Measurements from ENCODE around the gene FBXW8. TPM values are rescaled to one million over a fixed set of nuclear protein-coding genes. Genes with fewer than 3 reads are reported as not detected.
"Not testable (repeated sequence)": the region's sequence is repeated elsewhere in the genome, so short reads cannot be mapped to it uniquely, and the experiment has no call there.

The FBXW8 gene
- total RNA-seq, 2 experiments from 2014 or later, result 12.0 to 14.1 TPM

- ATAC-seq (ENCODE audit: low read depth), result no peak
- H3K36me3 Mint-ChIP-seq, result peaks cover 14% of the 10 kb centered on the region
- H3K27me3 Mint-ChIP-seq, result no peaks in the 10 kb centered on the region
- no peaks in the 10 kb centered on the region for H3K9me3 Mint-ChIP-seq
- DNase-seq, result no peak
- peaks cover 4% of the 10 kb centered on the region for H3K4me1 Mint-ChIP-seq
- no peak overlapping the region for H3K4me3 Mint-ChIP-seq
- peak overlapping the region; percentile 77 for H3K27ac Mint-ChIP-seq
- POLR2A ChIA-PET, result no interaction called here
These were observed 143.5 kb downstream of the FBXW8 start for GRCh38 chr12:117054279-117054678.

- H3K27me3 Mint-ChIP-seq; POLR2A ChIA-PET; ATAC-seq (ENCODE audit: low read depth); H3K4me3 Mint-ChIP-seq; H3K9me3 Mint-ChIP-seq; DNase-seq; H3K27ac Mint-ChIP-seq: not testable (repeated sequence)
- peaks cover 23% of the 10 kb centered on the region for H3K4me1 Mint-ChIP-seq
- H3K36me3 Mint-ChIP-seq, result peaks cover 26% of the 10 kb centered on the region
These were observed 146.9 kb downstream of the FBXW8 start for GRCh38 chr12:117057626-117058025.

GRCh38 chr12:117058442-117059072 is 147.8 kb downstream of the FBXW8 start:
- no peak overlapping the region for H3K4me3 Mint-ChIP-seq
- H3K9me3 Mint-ChIP-seq, result no peaks in the 10 kb centered on the region
- ATAC-seq (ENCODE audit: low read depth), result no peak
- H3K4me1 Mint-ChIP-seq, result peaks cover 32% of the 10 kb centered on the region
- H3K36me3 Mint-ChIP-seq, result peaks cover 25% of the 10 kb centered on the region
- no peak for DNase-seq
- H3K27me3 Mint-ChIP-seq, result no peaks in the 10 kb centered on the region
- POLR2A ChIA-PET, result no interaction called here
- peak overlapping the region; percentile 2 for H3K27ac Mint-ChIP-seq

- Mint-ChIP-seq H3K36me3 (peaks cover 24% of the 10 kb centered on the region), H3K4me3 (no peak overlapping the region), H3K4me1 (peaks cover 38% of the 10 kb centered on the region), H3K9me3 (no peaks in the 10 kb centered on the region), H3K27me3 (no peaks in the 10 kb centered on the region), H3K27ac (peak overlapping the region; percentile 12)
- DNase-seq, result no peak
- no peak for ATAC-seq (ENCODE audit: low read depth)
- POLR2A ChIA-PET, result no interaction called here
These were observed 148.4 kb downstream of the FBXW8 start for GRCh38 chr12:117059156-117059555.

- Mint-ChIP-seq H3K27me3 (no peaks in the 10 kb centered on the region), H3K4me3 (no peak overlapping the region), H3K4me1 (peaks cover 51% of the 10 kb centered on the region), H3K27ac (peak overlapping the region; percentile 74), H3K9me3 (no peaks in the 10 kb centered on the region), H3K36me3 (peaks cover 22% of the 10 kb centered on the region)
- POLR2A ChIA-PET, result no interaction called here
- DNase-seq, result no peak
- ATAC-seq (ENCODE audit: low read depth), result no peak
These were observed 149.6 kb downstream of the FBXW8 start for GRCh38 chr12:117060246-117060928.

- ATAC-seq (ENCODE audit: low read depth), result no peak
- Mint-ChIP-seq H3K27me3 (no peaks in the 10 kb centered on the region), H3K4me1 (peaks cover 56% of the 10 kb centered on the region), H3K4me3 (no peak overlapping the region), H3K36me3 (peaks cover 22% of the 10 kb centered on the region), H3K9me3 (no peaks in the 10 kb centered on the region), H3K27ac (peak overlapping the region; percentile 74)
- POLR2A ChIA-PET, result no interaction called here
- DNase-seq, result no peak
These were observed 150.2 kb downstream of the FBXW8 start for GRCh38 chr12:117060929-117061305.

GRCh38 chr12:117061555-117062079 is 150.9 kb downstream of the FBXW8 start:
- POLR2A ChIA-PET, result interaction anchor here (5.3 kb wide), 1 partner anchor 37 kb away, joined by 52 read pairs; the partner anchor contains the start of gene TESC
- no peak for ATAC-seq (ENCODE audit: low read depth)
- Mint-ChIP-seq H3K36me3 (peaks cover 21% of the 10 kb centered on the region), H3K27ac (peak overlapping the region; percentile 74), H3K4me3 (no peak overlapping the region), H3K27me3 (no peaks in the 10 kb centered on the region), H3K9me3 (no peaks in the 10 kb centered on the region), H3K4me1 (peaks cover 61% of the 10 kb centered on the region)
- no peak for DNase-seq

GRCh38 chr12:117063162-117063911 is 152.6 kb downstream of the FBXW8 start:
- Mint-ChIP-seq H3K4me1 (peaks cover 67% of the 10 kb centered on the region), H3K4me3 (peak overlapping the region; percentile 78), H3K36me3 (peaks cover 15% of the 10 kb centered on the region), H3K27ac (peak overlapping the region; percentile 97), H3K9me3 (no peaks in the 10 kb centered on the region), H3K27me3 (no peaks in the 10 kb centered on the region)
- POLR2A ChIA-PET, result interaction anchor here (0.6 to 5.3 kb wide), 10 partner anchors 9 to 127 kb away, joined by 3 to 52 read pairs (median 4); partner anchors contain the start of genes FBXO21 and TESC
- ATAC-seq (ENCODE audit: low read depth), result peak; percentile 84
- DNase-seq, result peak; percentile 82

- Mint-ChIP-seq H3K27ac (peak overlapping the region; percentile 97), H3K27me3 (no peaks in the 10 kb centered on the region), H3K36me3 (peaks cover 15% of the 10 kb centered on the region), H3K9me3 (no peaks in the 10 kb centered on the region), H3K4me1 (peaks cover 64% of the 10 kb centered on the region), H3K4me3 (peak overlapping the region; percentile 78)
- POLR2A ChIA-PET, result interaction anchor here (0.8 to 5.3 kb wide), 6 partner anchors 12 to 37 kb away, joined by 3 to 52 read pairs (median 4); partner anchors contain the start of gene TESC
- ATAC-seq (ENCODE audit: low read depth) (no peak), DNase-seq (no peak)
These were observed 153.3 kb downstream of the FBXW8 start for GRCh38 chr12:117064049-117064448.

GRCh38 chr12:117064596-117064995 is 153.8 kb downstream of the FBXW8 start:
- H3K27me3 Mint-ChIP-seq, result no peaks in the 10 kb centered on the region
- H3K36me3 Mint-ChIP-seq, result peaks cover 18% of the 10 kb centered on the region
- no peaks in the 10 kb centered on the region for H3K9me3 Mint-ChIP-seq
- peaks cover 63% of the 10 kb centered on the region for H3K4me1 Mint-ChIP-seq
- H3K4me3 Mint-ChIP-seq, result peak overlapping the region; percentile 78
- DNase-seq, result no peak
- ATAC-seq (ENCODE audit: low read depth), result no peak
- peak overlapping the region; percentile 97 for H3K27ac Mint-ChIP-seq
- POLR2A ChIA-PET, result interaction anchor here (0.8 to 5.3 kb wide), 3 partner anchors 12 to 34 kb away, joined by 3 to 52 read pairs (median 16); partner anchors contain the start of gene TESC

GRCh38 chr12:117067016-117067415 is 156.3 kb downstream of the FBXW8 start:
- Mint-ChIP-seq H3K4me3 (no peak overlapping the region), H3K36me3 (peaks cover 11% of the 10 kb centered on the region), H3K27ac (no peak overlapping the region), H3K4me1 (peaks cover 64% of the 10 kb centered on the region), H3K9me3 (no peaks in the 10 kb centered on the region), H3K27me3 (no peaks in the 10 kb centered on the region)
- no peak for ATAC-seq (ENCODE audit: low read depth)
- POLR2A ChIA-PET, result interaction anchor here (1.5 kb wide), 1 partner anchor 10 kb away, joined by 5 read pairs; no protein-coding TSS in a partner anchor
- DNase-seq, result no peak

GRCh38 chr12:117067638-117068037 is 156.9 kb downstream of the FBXW8 start:
- Mint-ChIP-seq H3K9me3 (no peaks in the 10 kb centered on the region), H3K4me3 (no peak overlapping the region), H3K4me1 (peaks cover 60% of the 10 kb centered on the region), H3K27me3 (no peaks in the 10 kb centered on the region), H3K36me3 (peaks cover 11% of the 10 kb centered on the region), H3K27ac (no peak overlapping the region)
- DNase-seq (no peak), ATAC-seq (ENCODE audit: low read depth) (no peak)
- POLR2A ChIA-PET, result interaction anchor here (1.5 kb wide), 1 partner anchor 9 kb away, joined by 5 read pairs; no protein-coding TSS in a partner anchor

- ATAC-seq (ENCODE audit: low read depth), result no peak
- no peak for DNase-seq
- Mint-ChIP-seq H3K36me3 (peaks cover 11% of the 10 kb centered on the region), H3K4me3 (no peak overlapping the region), H3K9me3 (no peaks in the 10 kb centered on the region), H3K27ac (no peak overlapping the region), H3K4me1 (peaks cover 52% of the 10 kb centered on the region), H3K27me3 (no peaks in the 10 kb centered on the region)
- POLR2A ChIA-PET, result no interaction called here
These were observed 157.7 kb downstream of the FBXW8 start for GRCh38 chr12:117068492-117068891.

Data from activated naive CD8-positive, alpha-beta T cell treated with anti-CD3 and anti-CD28 coated beads, Interleukin-2, amount 10 ng/mL, durations not matched to agents 7 days and 5 days (primary cell).